Caki2 (cell line): ENCODE results near the gene POPDC3. TPM values are rescaled to one million over a fixed set of nuclear protein-coding genes. Genes with fewer than 3 reads are reported as not detected.
A peak's percentile ranks its signal among the peaks of the same experiment; 100 is the strongest.
"Not testable (repeated sequence)": the region's sequence is repeated elsewhere in the genome, so short reads cannot be mapped to it uniquely, and the experiment has no call there.

Experiments used
- DNase-seq: peaks from one replicate; pipeline ENCODE4 v3.0.0-alpha.2; 2015; ENCODE audit warnings: low read depth
- in situ Hi-C: cut with HindIII; loops from 2 replicates; pipeline ENCODE4 v1.10.0; 2016; ENCODE audit warnings: low sequenced_read_pairs, low pct_unique_long_range_greater_than_20kb, mixed read lengths
- total RNA-seq: library from RNA; depleted of rRNA; stranded (reverse); fragments of >200 nt; shearing (Covaris generic); gene quantifications from 2 replicates; pipeline ENCODE4 v1.2.3, GENCODE V29; 2014; ENCODE audit warnings: low replicate concordance

POPDC3 gene
- total RNA-seq, 1 experiment from 2014 or later: 139 TPM

DNA sequence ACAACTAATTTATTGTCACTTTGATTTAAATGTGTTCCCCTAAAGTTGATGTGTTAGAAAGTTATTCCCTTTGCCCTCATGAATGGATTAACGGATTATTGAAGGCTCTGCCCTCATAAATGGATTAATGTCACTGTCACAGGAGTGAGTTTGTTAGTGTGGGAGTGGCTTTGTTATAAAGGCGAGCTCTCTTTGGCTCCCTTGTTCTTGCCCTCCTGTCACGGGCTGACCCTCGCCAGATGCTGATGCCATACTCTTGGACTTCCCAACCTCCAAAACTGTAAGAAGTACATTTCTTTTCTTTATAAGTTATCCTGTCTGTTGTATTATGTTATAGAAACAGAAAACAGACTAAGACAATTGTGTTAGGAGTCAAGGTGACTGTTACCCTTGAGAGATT lies 22.7 kb upstream of the POPDC3 start:
- in situ Hi-C loops: no loop called here

GRCh38 chr6:105200133-105200730 lies 20.4 kb upstream of the POPDC3 start:
- no peak for DNase-seq
- in situ Hi-C loops: no loop called here

More for the DNA sequence above, 22.7 kb upstream of the POPDC3 start:
- no peak for DNase-seq

GRCh38 chr6:105199711-105200110 lies 19.9 kb upstream of the POPDC3 start:
- no peak for DNase-seq
- in situ Hi-C loops: no loop called here

DNA sequence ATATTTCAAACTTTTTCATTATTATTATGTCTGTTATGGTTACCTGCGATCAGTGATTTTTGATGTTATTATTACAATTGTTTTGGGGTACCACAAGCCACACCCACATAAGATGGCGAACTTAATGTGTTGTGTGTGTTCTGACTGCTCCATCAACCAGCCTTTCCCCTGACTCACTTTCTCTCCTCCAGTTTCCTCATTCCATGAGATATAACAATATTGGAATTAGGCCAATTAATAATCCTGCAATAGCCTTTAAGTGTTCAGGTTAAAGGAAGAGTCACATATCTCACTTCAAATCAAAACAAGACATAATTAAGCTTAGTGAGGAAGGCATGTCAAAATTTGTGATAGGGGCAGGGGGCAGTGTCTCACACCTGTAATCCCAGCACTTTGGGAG lies 16.3 kb upstream of the POPDC3 start:
- no peak for DNase-seq
- in situ Hi-C loops: no loop called here

GRCh38 chr6:105194591-105194990 lies 14.8 kb upstream of the POPDC3 start:
- no peak for DNase-seq
- in situ Hi-C loops: no loop called here

DNA sequence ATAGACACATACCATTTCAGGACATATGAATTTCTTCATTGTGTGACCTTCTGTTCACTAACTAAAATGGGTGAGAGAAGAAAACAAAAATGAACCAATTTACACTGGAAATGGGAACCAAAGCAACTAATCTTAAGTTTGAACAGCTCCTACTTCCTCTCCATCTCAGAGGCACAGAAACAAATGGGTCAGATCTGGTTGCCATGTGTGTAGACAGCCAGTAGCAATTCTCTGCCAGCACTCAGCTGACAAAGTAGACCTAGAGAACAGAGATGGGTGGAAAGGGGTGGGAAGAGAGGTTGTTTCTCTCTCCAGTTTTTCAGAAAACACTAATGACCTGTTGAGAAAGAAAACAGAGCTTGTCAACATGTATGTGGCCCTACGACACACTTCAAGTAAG lies 14.3 kb upstream of the POPDC3 start:
- in situ Hi-C loops: no loop called here
- no peak for DNase-seq

DNA sequence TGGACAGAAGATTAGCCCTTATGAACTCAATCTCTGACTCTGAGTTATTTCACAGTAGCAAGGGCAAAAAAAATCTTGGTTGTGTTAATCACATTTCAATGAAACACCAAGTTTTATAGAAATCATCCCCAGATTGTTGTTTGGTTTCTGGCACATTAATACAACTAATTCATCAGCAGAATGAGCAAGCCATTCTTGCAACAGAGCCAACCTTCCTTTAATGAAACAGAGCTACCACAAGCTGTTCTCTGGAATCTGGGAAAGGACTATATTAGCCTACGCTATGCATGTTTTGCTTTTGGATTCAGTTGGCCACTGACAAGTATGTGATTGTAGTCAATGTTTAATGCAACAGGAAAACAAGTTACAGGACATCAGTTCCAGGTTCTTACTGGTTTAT lies 13.8 kb upstream of the POPDC3 start:
- in situ Hi-C loops: no loop called here
- DNase-seq: no peak

DNA sequence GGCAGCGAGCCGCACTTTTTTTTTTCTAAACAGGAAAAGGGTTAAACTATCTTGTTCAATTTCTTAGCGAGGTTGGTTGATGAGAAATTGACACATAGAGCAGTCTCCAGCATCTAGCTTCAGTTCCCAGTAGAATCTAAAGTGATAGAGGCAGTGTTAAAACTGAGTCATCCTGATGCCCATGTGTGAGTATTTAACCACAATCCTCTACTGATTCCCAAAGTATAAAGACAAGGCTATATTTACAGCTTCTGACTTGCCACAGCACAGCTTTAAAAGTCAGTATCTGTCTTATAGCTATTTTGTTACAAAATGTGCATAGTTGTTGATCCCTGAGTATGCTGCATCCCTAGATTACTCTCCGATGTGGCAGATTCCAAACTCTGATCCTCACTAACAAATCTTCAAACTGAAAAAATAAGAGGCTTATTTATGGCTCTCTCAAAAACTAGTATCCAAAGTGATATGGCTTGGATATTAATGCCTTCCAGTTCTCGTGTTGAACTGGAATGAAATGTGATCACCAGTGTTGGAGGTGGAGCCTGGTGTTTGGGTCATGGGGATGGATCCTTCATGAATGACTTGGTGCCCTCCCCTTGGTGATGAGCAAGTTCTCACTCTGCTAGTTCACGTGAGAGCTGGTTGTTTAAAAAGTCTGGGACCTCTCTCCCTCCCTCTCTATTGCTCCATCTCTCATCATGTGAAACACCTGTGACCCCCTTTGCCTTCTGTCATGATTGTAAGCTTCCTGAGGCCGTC lies 13.1 kb upstream of the POPDC3 start:
- in situ Hi-C loops: no loop called here

DNA sequence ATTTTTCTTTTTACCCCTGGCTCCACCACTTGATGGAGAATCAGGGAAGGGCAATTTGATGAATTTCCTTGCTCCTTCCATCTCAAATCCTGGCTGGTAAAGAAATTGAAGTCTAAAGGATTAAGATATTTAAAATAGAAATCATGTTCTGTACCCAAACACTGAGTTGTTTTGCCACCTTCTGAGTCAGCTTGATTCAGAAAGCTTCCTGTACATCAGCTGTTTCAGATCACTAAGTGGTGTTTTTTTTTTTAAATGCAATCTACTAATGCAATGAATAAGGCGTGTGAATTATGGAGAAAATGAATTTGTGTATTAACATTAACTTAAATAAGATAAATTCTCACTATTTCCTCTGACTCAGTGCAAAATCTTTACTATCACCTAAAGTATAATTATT lies 11.5 kb upstream of the POPDC3 start:
- in situ Hi-C loops: no loop called here
- no peak for DNase-seq

More for the DNA sequence above, 13.1 kb upstream of the POPDC3 start:
- no peak for DNase-seq

DNA sequence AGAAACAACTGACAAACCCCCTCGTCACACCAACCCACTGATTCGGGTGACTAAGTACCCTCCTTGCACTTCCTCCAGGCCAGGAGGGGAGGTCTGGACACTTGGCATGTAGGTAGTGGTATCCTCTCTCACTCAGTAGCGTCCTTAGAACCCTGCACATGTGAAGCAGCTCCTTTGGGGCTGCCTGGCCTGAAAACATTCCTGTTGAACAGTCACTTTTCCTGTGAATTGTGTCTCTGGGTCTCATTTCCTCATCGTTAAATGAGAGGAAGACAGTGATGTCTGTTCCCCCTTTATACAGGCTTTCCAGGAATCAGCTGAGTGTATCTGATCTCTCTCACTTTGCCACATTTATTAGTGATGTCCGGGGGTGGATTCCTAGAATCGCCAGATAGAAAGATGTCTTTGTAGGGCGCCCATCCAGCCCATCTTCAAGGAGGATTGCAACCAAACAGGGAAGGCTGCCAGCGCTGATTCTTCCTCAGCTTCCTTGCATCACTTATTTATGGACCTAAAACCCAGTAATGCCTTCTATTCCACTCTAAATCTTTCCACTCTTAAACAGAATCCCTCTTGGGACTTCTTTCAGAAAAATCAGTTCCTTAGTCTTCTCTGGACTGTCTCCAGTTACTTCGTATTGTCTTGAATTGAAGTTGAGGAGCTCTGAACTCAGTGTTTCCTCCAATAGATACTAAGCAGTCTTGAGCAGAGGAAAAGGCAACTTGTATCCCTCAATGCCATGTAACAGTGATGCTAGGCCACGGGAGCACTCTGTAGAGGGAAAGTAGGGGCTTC lies 9.4 kb upstream of the POPDC3 start:
- DNase-seq: no peak
- in situ Hi-C loops: no loop called here

- in situ Hi-C loops: no loop called here
- DNase-seq: no peak
Observed at GRCh38 chr6:105188251-105188650, 8.4 kb upstream of the POPDC3 start.

DNA sequence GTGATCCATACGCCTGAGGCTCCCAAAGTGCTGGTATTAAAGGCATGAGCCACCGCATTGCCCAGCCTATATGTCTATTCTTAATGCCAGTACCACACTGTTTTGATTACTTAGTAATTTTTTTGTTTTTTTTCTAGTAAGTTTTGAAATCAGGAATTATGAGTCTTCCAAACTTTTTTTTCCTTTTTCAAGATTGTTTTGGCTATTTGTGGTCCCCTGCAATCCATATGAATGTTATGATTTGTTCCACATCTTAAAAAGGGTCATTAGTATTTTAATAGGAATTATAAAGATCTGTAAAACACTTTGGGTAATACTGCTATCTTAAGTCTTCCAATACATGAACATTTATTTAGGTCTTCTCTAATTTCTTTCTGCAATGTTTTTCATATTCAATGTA lies 6.8 kb upstream of the POPDC3 start:
- DNase-seq: no peak
- in situ Hi-C loops: no loop called here

DNA sequence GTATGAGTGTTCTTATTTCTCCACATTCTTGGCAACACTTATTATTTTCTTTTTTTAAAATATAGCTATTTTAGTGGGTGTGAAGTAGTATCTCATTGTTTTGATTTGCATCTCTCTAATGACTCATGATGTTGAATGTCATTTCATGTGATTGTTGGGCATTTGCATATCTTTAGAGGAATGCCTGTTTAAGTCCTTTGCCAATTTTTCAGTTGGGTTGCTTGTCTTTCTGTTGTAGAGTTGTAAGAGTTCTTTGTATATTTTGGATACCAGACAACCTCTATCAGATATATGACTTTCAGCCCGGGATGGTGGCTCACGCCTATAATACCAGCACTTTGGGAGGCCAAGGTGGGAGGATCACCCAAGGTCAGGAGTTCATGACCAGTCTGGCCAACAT lies 5.1 kb upstream of the POPDC3 start:
- DNase-seq: peak; percentile 71
- in situ Hi-C loops: no loop called here

DNA sequence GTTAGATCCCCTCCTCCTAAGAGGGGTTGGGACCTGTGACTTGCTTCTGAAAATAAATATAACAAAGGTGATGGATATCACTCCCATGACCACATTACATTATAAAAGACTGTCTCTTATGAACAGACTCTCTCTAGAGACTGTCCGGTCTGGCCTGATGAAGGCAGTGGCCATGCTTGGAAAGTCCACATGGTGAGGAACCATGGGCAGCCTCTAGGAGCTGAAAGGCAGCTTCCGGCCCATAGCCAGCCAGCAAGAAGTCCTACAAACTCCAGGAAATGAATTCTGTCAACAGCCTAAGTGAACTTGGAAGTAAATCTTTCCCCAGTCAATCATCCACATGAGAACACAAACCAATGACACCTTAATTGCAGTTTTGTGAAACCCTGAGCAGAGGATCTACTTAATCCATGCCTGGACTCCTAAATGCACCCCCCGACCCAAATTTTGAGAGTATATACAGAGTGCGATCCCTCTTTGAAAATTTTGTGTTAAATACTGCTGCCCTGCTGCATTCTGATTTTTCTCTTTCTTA lies 2.2 kb upstream of the POPDC3 start:
- in situ Hi-C loops: no loop called here

DNA sequence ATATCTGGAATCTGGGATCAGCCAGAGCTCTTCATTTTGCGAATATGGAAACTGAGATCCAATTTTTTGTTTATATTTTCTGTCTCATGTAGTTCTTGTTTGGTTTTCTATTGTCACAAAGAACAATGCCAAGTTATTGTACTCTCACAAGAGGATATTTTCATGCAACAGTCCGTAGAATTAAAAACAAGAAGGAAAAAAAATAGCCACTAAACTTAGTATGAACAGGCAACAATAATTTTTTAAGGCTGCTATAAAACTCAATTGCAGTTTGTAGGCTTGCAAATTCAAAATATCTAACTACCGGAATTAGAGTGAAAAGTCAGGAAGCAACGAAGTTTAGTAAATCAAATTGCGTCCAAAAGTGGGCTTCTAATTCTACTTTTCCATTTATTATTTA lies 1.2 kb downstream of the POPDC3 start:
- DNase-seq: no peak
- in situ Hi-C loops: no loop called here

More for the DNA sequence above, 2.2 kb upstream of the POPDC3 start:
- DNase-seq: no peak

DNA sequence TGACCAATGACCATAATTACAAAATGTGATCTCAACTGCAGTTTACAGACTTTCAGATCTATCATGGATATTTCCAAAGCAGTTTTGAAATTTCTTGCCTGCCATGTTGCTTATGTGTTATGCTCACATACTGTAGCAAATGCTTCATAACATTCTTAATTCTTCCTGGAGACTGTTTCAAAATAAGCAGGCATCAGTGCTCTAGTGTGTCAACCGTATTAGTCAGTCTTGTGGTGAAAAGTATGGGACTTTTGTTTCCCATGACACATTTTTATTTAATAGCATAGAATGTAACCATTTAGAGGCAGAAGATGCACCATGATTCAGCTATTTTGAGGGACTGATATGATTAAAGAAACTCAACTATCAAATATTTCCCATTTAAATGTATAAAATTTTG lies 1.7 kb downstream of the POPDC3 start:
- peak; percentile 80 for DNase-seq
- in situ Hi-C loops: no loop called here

GRCh38 chr6:105177556-105177955 lies 2.3 kb downstream of the POPDC3 start:
- peak; percentile 60 for DNase-seq
- in situ Hi-C loops: no loop called here

GRCh38 chr6:105174512-105174911 lies 5.3 kb downstream of the POPDC3 start:
- in situ Hi-C loops: no loop called here
- DNase-seq: peak; percentile 29

- DNase-seq, in situ Hi-C loops: not testable (repeated sequence)
Observed at GRCh38 chr6:105172515-105172914, 7.3 kb downstream of the POPDC3 start.
